Medulla oblongata (tissue), 1 donor: ENCODE results near the gene FAM110D.

ENCODE experiments used
- DNase-seq: peaks from one replicate; pipeline ENCODE4 v3.0.0-alpha.2; 2015; ENCODE audit errors: extremely low spot score

The FAM110D gene

DNA sequence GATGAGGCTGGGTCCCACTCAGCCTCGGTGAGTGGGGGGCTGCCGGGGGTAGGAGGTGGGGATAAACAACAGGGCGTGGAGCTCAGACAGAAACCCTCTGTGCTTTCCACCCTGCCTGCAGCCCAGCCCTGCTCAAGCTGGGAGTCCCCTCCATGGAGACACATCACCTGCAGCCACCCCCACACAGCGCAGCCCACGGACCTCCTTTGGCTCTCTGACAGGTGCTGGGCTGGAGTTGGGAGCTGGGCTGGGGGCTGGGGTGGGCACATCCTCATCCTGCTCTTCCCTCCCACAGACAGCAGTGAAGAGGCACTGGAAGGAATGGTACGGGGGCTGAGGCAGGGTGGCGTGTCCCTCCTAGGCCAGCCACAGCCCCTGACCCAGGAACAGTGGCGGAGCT is 29.6 kb downstream of the FAM110D start:
- DNase-seq, result no peak

DNA sequence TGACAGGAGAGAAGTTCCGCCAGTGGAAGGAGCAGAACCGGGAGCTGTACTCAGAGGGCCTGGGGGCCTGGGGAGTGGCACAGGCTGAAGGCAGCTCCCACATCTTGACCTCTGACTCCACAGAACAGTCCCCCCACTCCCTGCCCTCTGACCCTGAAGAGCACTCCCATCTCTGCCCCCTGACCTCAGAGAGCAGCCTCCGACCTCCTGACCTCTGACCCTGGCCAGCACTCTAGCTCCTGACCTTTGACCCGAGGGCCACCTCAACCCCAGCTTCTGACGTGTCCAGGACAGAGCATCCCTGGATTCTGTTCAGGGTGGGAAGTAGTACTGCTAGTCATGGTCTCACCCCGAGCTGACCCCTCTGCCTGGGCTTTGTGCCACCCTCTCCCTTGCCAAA is 30.5 kb downstream of the FAM110D start:
- DNase-seq, result no peak

DNA sequence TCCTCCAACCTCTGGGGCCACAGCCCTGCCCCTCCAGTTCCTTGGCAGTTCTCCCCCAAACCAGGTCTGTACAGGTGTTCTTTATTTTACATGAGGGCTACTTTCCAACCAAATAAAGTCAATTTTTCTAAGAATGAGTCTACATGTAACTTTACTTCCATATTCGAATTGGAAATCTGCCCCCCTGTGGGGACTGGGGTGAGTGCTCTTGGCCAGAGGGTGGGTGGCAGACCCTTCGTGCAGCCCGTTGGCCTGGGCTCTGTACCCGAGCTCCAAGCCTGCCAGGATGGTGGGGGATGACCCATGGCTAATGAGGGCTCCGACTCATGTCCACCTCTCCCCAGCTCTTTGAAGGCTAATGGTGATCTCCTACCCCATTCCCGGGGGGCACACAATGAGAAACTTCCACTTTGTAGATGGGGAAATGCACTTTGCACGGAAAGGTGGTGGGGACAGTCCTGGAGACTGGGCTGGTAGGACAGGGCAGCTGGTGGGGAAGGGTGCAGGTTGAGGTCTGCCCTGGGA is 30.9 kb downstream of the FAM110D start:
- no peak for DNase-seq

DNA sequence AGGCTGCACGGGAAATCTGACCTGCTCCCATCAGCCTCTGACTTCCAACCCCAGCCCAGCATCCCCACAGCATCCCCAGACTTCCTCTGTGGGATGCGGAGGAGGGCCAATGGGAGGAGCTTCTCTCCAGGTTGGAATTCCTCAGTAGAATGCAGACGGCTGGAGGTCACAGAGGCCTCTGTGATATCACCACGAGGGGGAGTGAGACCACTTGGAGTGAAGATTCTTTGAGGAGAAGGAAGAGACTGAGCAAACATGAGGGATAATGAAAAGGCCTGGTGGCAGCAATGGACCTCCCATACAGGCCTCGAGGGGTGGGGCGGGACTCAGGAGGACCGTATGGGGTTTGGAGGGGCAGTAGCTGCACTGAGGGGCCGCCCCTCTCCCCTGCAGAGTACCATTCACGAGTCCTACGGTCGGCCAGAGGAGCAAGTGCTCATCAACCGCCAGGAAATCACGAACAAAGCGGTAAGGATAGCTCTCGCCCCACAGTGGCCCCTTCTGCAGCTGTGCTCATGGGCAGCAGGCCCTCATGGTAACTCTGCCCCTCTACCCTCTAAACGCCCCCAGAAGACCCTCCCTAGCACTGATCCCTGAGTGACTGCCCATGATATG is 31.6 kb downstream of the FAM110D start, which contains the start of gene CATSPER4:
Gene CATSPER4, plus strand, starts transcription at position 230 of the 615 bp plus-strand sequence. Its CDS starts 26 bp downstream, at position 256.
- DNase-seq, result peak; percentile 19

DNA sequence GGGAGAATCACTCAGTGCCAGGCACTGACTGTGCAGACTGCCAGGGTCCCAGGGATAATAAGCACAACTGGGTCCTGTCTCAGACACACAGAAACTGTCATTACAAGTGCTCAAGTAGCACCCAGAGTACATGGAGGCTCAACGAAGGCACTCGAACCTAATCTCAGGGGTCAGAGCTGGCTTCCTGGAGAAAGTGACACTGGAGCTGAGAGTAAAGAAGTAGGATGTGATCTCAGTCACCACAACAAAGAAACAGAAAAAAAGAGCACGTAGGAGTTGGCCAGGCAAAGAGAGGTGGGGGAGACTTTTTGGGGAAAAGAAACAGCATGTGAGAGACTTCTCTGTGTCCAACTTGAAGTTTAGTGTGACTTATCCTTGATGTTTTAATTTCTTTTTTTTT is 32.9 kb downstream of the FAM110D start:
- DNase-seq, result no peak

DNA sequence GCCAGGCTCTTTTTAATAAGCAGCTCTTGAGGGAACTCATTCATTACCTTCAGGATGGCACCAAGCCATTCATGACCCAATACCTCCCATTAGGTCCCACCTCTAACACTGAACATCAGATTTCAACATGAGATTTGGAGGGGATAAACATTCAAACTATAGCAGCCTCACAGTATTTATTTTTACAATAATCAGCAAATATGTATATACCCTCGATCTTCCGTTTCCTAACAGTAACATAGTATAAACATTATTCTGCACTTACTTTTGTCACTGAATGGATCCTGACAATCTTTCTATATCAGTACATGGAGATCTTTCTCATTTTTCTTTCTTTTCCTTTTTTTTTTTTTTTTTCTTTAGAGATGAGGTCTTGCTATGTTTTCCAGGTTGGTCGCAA is 36.9 kb downstream of the FAM110D start:
- no peak for DNase-seq

DNA sequence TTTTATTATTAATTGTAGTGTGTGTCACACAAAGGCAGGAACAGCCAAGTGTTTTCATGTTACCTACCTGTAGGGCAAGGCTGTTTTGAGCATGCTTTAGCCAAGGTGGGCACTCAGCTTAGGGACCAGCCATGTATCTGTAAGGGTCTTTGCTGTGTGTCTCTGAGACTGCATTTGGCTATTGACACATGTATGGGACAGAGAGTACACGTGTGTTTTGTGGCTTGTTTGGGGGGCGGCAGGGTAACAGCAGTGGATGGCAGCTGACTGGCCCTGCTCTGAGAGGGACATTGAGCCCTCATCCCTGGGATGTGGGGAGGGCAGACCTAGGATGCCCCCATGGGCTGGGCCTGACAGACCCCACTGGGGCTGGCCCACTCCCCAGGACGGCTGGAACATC is 38.4 kb downstream of the FAM110D start:
- DNase-seq, result no peak

DNA sequence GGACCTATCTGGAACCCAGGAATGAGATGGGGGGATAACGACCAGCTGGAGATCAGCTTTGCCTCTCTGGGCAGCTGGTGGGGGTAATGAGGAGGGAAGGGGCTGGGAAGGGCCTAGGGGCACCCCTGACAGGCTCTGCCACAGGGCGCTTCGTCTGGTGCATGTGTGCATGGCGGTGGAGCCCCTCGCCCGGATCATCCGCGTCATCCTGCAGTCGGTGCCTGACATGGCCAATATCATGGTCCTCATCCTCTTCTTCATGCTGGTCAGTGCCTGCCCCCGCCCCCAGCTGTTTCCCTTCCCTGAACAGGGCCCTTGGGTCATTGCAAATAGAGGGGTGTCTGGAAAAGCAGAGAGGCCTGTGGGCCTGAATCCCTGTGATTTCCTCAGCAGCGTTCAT is 38.9 kb downstream of the FAM110D start:
- no peak for DNase-seq

DNA sequence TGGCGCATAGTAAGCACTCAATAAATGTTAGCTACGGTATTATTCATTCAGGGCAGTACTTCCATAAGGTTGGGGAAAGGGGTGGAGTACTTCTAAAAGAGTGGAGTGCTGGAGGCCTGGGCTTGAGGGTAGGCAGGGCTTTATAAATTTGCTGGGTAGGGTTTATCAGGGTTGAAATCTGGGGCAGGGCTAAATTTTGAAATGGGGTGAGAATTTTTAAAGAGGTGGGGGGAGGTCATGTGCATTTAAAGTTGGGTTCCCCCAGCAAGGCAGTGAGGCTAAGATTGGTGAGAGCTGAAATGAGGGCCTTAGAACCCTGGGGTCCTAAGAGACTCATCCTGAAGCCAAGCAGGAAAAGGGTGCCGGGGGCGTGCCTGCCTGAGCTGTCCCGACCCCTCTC is 41.5 kb downstream of the FAM110D start:
- DNase-seq, result no peak

DNA sequence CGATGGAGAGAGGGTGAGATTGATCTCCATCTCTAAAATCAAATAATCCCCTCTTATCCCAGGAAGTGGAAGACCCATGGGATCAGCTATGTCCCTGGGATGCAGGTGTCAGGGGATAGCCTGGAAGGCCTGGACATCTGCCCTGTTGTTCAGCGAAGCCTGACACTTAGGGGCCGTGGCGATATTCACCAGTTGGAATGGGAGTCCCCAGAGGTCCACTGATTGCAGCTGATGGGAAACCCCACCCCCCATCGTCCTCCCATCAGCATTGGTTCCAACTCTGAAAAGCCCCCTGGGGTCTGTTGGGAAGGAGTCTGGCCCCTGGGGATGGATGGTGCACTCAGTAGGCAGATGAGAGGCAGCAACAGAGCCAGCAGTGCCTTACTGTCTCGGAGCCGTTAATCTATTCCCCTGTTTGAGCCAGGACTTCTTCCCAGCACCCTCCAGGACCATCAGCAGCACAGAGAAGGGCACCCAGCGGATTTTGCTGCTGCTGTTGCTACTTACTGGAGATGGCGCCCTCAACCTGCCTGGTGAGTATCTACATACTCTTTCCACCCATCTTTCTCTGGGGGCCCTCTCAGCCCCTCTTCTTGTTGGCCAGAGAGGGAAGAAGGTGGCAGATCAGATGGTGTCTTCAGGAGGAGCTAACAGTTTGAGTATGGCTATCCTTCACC is 44.9 kb downstream of the FAM110D start:
- DNase-seq, result no peak

DNA sequence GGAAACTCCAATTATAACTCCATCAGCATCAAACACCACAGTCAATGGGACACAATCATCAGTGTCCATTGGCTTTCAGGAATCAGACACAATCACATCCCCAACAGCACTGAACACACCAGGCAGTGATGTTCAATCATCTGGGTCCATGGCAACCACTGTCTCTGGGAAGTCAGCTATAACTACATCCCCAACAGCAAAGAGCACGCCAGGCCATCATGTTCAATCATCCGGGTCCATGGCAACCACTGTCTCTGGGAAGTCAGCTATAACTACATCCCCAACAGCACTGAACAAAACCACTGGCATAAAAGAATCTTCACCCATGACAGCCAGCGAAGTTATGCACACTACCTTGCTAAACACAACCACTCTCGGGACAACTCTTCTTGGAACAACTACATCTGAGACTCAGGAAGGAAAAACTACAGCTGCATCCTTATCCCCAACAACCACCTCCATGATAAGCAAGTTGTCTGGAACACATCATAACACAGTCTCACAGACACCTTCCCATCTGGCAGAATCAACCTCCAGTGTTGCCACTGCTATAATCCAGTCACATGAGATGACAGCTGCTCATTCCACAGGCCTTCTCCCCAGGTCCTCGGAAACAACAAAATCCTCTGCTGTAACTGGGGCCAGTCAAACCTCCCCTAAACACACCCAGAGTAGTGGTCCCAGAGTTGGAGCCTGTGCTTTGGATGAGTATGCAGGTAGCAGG is 51.4 kb downstream of the FAM110D start:
- no peak for DNase-seq

DNA sequence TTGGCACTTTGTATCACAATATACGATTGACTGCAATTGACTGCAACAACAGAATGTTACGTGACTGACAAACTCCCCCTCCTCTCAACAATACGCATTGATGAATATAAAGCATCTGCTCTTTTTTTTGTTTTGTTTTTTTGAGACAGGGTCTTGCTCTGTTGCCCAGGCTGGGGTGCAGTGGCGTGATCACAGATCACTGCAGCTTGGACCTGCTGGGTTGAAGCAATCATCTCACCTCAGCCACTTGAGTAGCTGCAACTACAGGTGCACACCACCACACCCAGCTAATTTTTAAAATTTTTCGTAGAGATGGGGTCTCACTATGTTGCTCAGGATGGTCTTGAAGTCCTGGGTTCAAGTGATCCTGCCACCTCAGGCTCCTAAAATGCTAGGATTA is 53.8 kb downstream of the FAM110D start:
- no peak for DNase-seq

DNA sequence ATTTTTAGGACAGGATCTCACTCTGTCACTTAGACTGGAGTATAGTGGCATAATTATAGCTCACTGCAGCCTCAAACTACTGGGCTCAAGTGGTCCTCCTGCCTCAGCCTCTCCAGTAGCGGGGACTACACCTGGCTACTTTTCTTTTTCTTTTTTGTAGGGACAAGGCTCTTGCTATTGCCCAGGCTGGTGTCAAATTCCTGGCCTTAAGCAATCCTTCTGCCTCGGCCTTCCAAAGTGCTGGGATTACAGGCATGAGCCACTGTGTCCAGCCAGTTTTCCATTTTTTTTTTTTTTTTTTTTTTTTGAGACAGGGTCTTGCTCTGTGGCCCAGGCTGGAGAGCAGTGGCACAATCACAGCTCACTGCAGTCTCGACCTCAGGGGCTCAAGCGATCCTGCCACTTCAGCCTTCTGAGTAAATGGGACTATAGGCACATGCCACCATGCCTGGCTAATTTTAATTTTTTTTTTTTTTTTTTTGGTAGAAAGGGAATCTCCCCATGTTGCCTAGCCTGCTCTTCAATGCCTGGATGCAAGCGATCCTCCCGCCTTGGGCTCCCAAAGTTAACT is 54.5 kb downstream of the FAM110D start:
- DNase-seq, result no peak
